ENCODE results near the gene SLC22A5. TPM values are rescaled to one million over a fixed set of nuclear protein-coding genes. Genes with fewer than 3 reads are reported as not detected.
A peak's percentile ranks its signal among the peaks of the same experiment; 100 is the strongest.

The SLC22A5 gene
- total RNA-seq, 1 experiment from 2014 or later, result 15.2 TPM

GRCh38 chr5:132369007-132369473, 470 bp upstream of the SLC22A5 start:
- Histone ChIP-seq H3K4me3 (peak overlapping the region; percentile 75), H3K9me3 (ENCODE audit: insufficient read depth, low read depth) (no peaks in the 10 kb centered on the region), H3K4me2 (peak overlapping the region; percentile 98), H3K79me2 (ENCODE audit: low read depth) (peaks cover 41% of the 10 kb centered on the region), H3K9me2 (ENCODE audit: insufficient read depth) (no peaks in the 10 kb centered on the region), H3K27ac (peak overlapping the region; percentile 45), H3K36me3 (ENCODE audit: low read depth) (no peaks in the 10 kb centered on the region), H4K20me1 (ENCODE audit: insufficient read depth) (no peaks in the 10 kb centered on the region), H3F3A (ENCODE audit: insufficient read depth, low read depth) (peaks cover 40% of the 10 kb centered on the region), H3K27me3 (ENCODE audit: insufficient read depth, low read depth) (no peaks in the 10 kb centered on the region), H3K4me1 (replicated peaks; ENCODE audit: insufficient read depth) (peaks cover 73% of the 10 kb centered on the region), H2AFZ (peak overlapping the region; percentile 97)
- ChIA-PET CTCF (interaction anchor here (0.6 kb wide), 2 partner anchors 103 to 898 kb away, joined by 6 to 8 read pairs; no protein-coding TSS in a partner anchor), POLR2A (ENCODE audit: unreplicated experiment) (interaction anchor here (0.6 to 1.6 kb wide), 5 partner anchors 18 to 127 kb away, joined by 3 to 9 read pairs (median 6); no protein-coding TSS in a partner anchor)
- intact Hi-C loops (cut with micrococcal nuclease; ENCODE audit: unreplicated experiment), result loop anchor here (1.0 kb wide), 1 partner anchor 295 kb away; no protein-coding TSS in a partner anchor
- TF ChIP-seq, protein P1, sequence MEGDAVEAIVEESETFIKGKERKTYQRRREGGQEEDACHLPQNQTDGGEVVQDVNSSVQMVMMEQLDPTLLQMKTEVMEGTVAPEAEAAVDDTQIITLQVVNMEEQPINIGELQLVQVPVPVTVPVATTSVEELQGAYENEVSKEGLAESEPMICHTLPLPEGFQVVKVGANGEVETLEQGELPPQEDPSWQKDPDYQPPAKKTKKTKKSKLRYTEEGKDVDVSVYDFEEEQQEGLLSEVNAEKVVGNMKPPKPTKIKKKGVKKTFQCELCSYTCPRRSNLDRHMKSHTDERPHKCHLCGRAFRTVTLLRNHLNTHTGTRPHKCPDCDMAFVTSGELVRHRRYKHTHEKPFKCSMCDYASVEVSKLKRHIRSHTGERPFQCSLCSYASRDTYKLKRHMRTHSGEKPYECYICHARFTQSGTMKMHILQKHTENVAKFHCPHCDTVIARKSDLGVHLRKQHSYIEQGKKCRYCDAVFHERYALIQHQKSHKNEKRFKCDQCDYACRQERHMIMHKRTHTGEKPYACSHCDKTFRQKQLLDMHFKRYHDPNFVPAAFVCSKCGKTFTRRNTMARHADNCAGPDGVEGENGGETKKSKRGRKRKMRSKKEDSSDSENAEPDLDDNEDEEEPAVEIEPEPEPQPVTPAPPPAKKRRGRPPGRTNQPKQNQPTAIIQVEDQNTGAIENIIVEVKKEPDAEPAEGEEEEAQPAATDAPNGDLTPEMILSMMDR (conservative IDR thresholded peaks at IDR 0.05), result no peak
- no peak for TF ChIP-seq EZH2 (IDR thresholded peaks at IDR 0.05; ENCODE audit: low read depth)
- BruUV-seq (replicated peaks), result TSS peak; percentile 58
- DNase-seq, result no peak

- Histone ChIP-seq H2AFZ (peak overlapping the region; percentile 97), H3K4me1 (replicated peaks; ENCODE audit: insufficient read depth) (peaks cover 59% of the 10 kb centered on the region), H3F3A (ENCODE audit: insufficient read depth, low read depth) (peaks cover 29% of the 10 kb centered on the region), H3K4me2 (peak overlapping the region; percentile 98), H3K27ac (peak overlapping the region; percentile 45), H3K79me2 (ENCODE audit: low read depth) (peaks cover 52% of the 10 kb centered on the region), H3K4me3 (peak overlapping the region; percentile 75), H3K9me3 (ENCODE audit: insufficient read depth, low read depth) (no peaks in the 10 kb centered on the region), H4K20me1 (ENCODE audit: insufficient read depth) (no peaks in the 10 kb centered on the region), H3K9me2 (ENCODE audit: insufficient read depth) (no peaks in the 10 kb centered on the region), H3K27me3 (ENCODE audit: insufficient read depth, low read depth) (no peaks in the 10 kb centered on the region), H3K36me3 (ENCODE audit: low read depth) (no peaks in the 10 kb centered on the region)
- CTCF ChIA-PET, result interaction anchor here (0.6 kb wide), 2 partner anchors 77 to 98 kb away, joined by 4 to 15 read pairs; no protein-coding TSS in a partner anchor
- POLR2A ChIA-PET (ENCODE audit: unreplicated experiment), result interaction anchor here (0.5 to 1.6 kb wide), 2 partner anchors 77 to 1651 kb away, joined by 6 to 9 read pairs; no protein-coding TSS in a partner anchor
- intact Hi-C loops (cut with micrococcal nuclease; ENCODE audit: unreplicated experiment), result loop anchor here (5.0 kb wide), 1 partner anchor 47 kb away; no protein-coding TSS in a partner anchor
- no TSS peak for BruUV-seq (replicated peaks)
- DNase-seq, result no peak
- TF ChIP-seq EZH2 (IDR thresholded peaks at IDR 0.05; ENCODE audit: low read depth), result no peak
- TF ChIP-seq, protein P1 (conservative IDR thresholded peaks at IDR 0.05), result no peak
These were observed 866 bp downstream of the SLC22A5 start for GRCh38 chr5:132370181-132370970.

GRCh38 chr5:132370971-132371602, 1.6 kb downstream of the SLC22A5 start:
- peaks cover 29% of the 10 kb centered on the region for H3F3A ChIP-seq (ENCODE audit: insufficient read depth, low read depth)
- H3K9me3 ChIP-seq (ENCODE audit: insufficient read depth, low read depth), result no peaks in the 10 kb centered on the region
- peak overlapping the region; percentile 98 for H3K4me2 ChIP-seq
- TF ChIP-seq, protein P1 (conservative IDR thresholded peaks at IDR 0.05), result no peak
- TF ChIP-seq EZH2 (IDR thresholded peaks at IDR 0.05; ENCODE audit: low read depth), result no peak
- H3K79me2 ChIP-seq (ENCODE audit: low read depth), result peaks cover 59% of the 10 kb centered on the region
- H4K20me1 ChIP-seq (ENCODE audit: insufficient read depth), result no peaks in the 10 kb centered on the region
- no peaks in the 10 kb centered on the region for H3K36me3 ChIP-seq (ENCODE audit: low read depth)
- intact Hi-C loops (cut with micrococcal nuclease; ENCODE audit: unreplicated experiment), result loop anchor here (5.0 kb wide), 1 partner anchor 46 kb away; no protein-coding TSS in a partner anchor
- DNase-seq, result peak in 1 of 2 experiments; percentile 81
- ChIA-PET POLR2A (ENCODE audit: unreplicated experiment) (interaction anchor here (1.0 kb wide), 1 partner anchor 105 kb away, joined by 3 read pairs; no protein-coding TSS in a partner anchor), CTCF (interaction anchor here (0.6 kb wide), 1 partner anchor 78 kb away, joined by 15 read pairs; no protein-coding TSS in a partner anchor)
- peaks cover 57% of the 10 kb centered on the region for H3K4me1 ChIP-seq (replicated peaks; ENCODE audit: insufficient read depth)
- H3K27me3 ChIP-seq (ENCODE audit: insufficient read depth, low read depth), result no peaks in the 10 kb centered on the region
- H2AFZ ChIP-seq, result no peak overlapping the region
- peak overlapping the region; percentile 75 for H3K4me3 ChIP-seq
- peak overlapping the region; percentile 45 for H3K27ac ChIP-seq
- BruUV-seq (replicated peaks), result no TSS peak
- H3K9me2 ChIP-seq (ENCODE audit: insufficient read depth), result no peaks in the 10 kb centered on the region
